Sigmoid colon (tissue), 4 donors: ENCODE data around the gene KCNA2.

Experiments used
- CTCF ChIP-seq, 4 experiments: fragments of 450-650 bp in 3 of 4; fragments of 200-600 bp in 1 of 4; IDR thresholded peaks; one replicate each; pipeline ENCODE4 v1.5.1; 2016 to 2019; ENCODE audit warnings: antibody characterized with exemption in 4 of 4, mild to moderate bottlenecking in 3 of 4, moderate library complexity in 2 of 4
- EP300 ChIP-seq, 4 donors: sonication (generic); formaldehyde crosslinking; IDR thresholded peaks; one replicate each; pipeline ENCODE4 v1.6.1; 2017; ENCODE audit warnings: antibody characterized with exemption in 4 of 4
- POLR2A ChIP-seq, 2 donors: fragments of 450-650 bp; IDR thresholded peaks; one replicate each; pipeline ENCODE4 v1.6.1; 2016; ENCODE audit warnings: antibody characterized with exemption in 2 of 2, mild to moderate bottlenecking in 2 of 2, moderate library complexity in 2 of 2

- TF ChIP-seq POLR2A (IDR thresholded peaks at IDR 0.05) (no peak), CTCF (IDR thresholded peaks at IDR 0.05) (no peak), EP300 (IDR thresholded peaks at IDR 0.05) (no peak)
These were observed 4.8 kb downstream of the KCNA2 start for GRCh38 chr1:110601332-110601731.
